ENCODE measurements around the gene EDEM2.
"Not testable (repeated sequence)": the region's sequence is repeated elsewhere in the genome, so short reads cannot be mapped to it uniquely, and the experiment has no call there.

The EDEM2 gene

GRCh38 chr20:35117196-35117595, 29.9 kb downstream of the EDEM2 start:
- Histone ChIP-seq H3K23ac (ENCODE audit: low read depth, low read length, poor library complexity) (no peak overlapping the region), H3K79me1 (ENCODE audit: low read depth, low read length) (no peaks in the 10 kb centered on the region), H2BK15ac (ENCODE audit: low read length) (no peak overlapping the region)

GRCh38 chr20:35116258-35116657, 30.9 kb downstream of the EDEM2 start:
- H3K9me3 ChIP-seq (replicated peaks in 1 of 2; ENCODE audit: control insufficient read depth in 2 of 2, insufficient read depth in 1 of 2, low read depth in 1 of 2, low read length in 2 of 2), result no peaks in the 10 kb centered on the region
- no peak overlapping the region for H2BK120ac ChIP-seq (ENCODE audit: low read depth, low read length)
- peaks cover 5 to 26% of the 10 kb centered on the region in 2 donors for H3K36me3 ChIP-seq (replicated peaks in 1 of 2; ENCODE audit: control insufficient read depth in 2 of 2, insufficient read depth in 2 of 2, low read length in 2 of 2)
- H3K4me1 ChIP-seq (ENCODE audit: control insufficient read depth in 2 of 2, insufficient read depth in 1 of 2, low read depth in 1 of 2, low read length in 2 of 2), result no peaks in the 10 kb centered on the region
- H3K18ac ChIP-seq (ENCODE audit: low read length), result no peak overlapping the region
- no peak overlapping the region for H2AFZ ChIP-seq (ENCODE audit: low read length)
- H3K4ac ChIP-seq (ENCODE audit: low read length), result no peak overlapping the region
- H4K8ac ChIP-seq (ENCODE audit: low read depth, low read length), result no peak overlapping the region
- no peak overlapping the region for H2BK12ac ChIP-seq (ENCODE audit: low read length)
- H3K27ac ChIP-seq (replicated peaks; ENCODE audit: low read length), result no peak overlapping the region
- no peak overlapping the region for H3K4me2 ChIP-seq (ENCODE audit: insufficient read depth, low read length, poor library complexity, severe bottlenecking)
- H2AK5ac ChIP-seq (ENCODE audit: low read depth, low read length), result no peak overlapping the region
- H2BK15ac ChIP-seq (ENCODE audit: low read length), result no peak overlapping the region
- H3K27me3 ChIP-seq (ENCODE audit: control insufficient read depth in 3 of 3, insufficient read depth in 3 of 3, low read depth in 1 of 3, low read length in 3 of 3), result no peaks in the 10 kb centered on the region
- no peak overlapping the region for H3K9ac ChIP-seq (ENCODE audit: low read depth, low read length, poor library complexity)
- H4K91ac ChIP-seq (ENCODE audit: low read depth, low read length, poor library complexity), result no peak overlapping the region
- no CpG with 5 or more reads among the region's 4 CpGs for WGBS, 2 donors (ENCODE audit: extremely low coverage in 2 of 2, insufficient read length in 2 of 2, insufficient replicate concordance in 1 of 2)
- no peak overlapping the region for H3K23ac ChIP-seq (ENCODE audit: low read depth, low read length, poor library complexity)
- no peak for DNase-seq (ENCODE audit: low spot score)
- H2BK5ac ChIP-seq (ENCODE audit: low read length), result no peak overlapping the region
- H3K79me1 ChIP-seq (ENCODE audit: low read depth, low read length), result no peaks in the 10 kb centered on the region
- no peak overlapping the region for H3K4me3 ChIP-seq (ENCODE audit: low read length in 2 of 2)
- no peak overlapping the region for H3K14ac ChIP-seq (ENCODE audit: low read length)

More at GRCh38 chr20:35117196-35117595, 29.9 kb downstream of the EDEM2 start:
- H3K4me2 ChIP-seq (ENCODE audit: insufficient read depth, low read length, poor library complexity, severe bottlenecking), result no peak overlapping the region
- H3K27me3 ChIP-seq (ENCODE audit: control insufficient read depth in 3 of 3, insufficient read depth in 3 of 3, low read depth in 1 of 3, low read length in 3 of 3), result no peaks in the 10 kb centered on the region
- no peak overlapping the region for H3K27ac ChIP-seq (replicated peaks; ENCODE audit: low read length)
- no peak overlapping the region for H3K9ac ChIP-seq (ENCODE audit: low read depth, low read length, poor library complexity)
- no peak overlapping the region for H4K8ac ChIP-seq (ENCODE audit: low read depth, low read length)
- H3K14ac ChIP-seq (ENCODE audit: low read length), result no peak overlapping the region
- H2AFZ ChIP-seq (ENCODE audit: low read length), result no peak overlapping the region
- no peak overlapping the region for H4K91ac ChIP-seq (ENCODE audit: low read depth, low read length, poor library complexity)
- no peak overlapping the region for H3K18ac ChIP-seq (ENCODE audit: low read length)
- H2BK5ac ChIP-seq (ENCODE audit: low read length), result no peak overlapping the region
- H3K4ac ChIP-seq (ENCODE audit: low read length), result no peak overlapping the region
- no peaks in the 10 kb centered on the region for H3K9me3 ChIP-seq (replicated peaks in 1 of 2; ENCODE audit: control insufficient read depth in 2 of 2, insufficient read depth in 1 of 2, low read depth in 1 of 2, low read length in 2 of 2)
- H3K4me3 ChIP-seq (ENCODE audit: low read length in 2 of 2), result no peak overlapping the region
- peaks cover 5 to 32% of the 10 kb centered on the region in 2 donors for H3K36me3 ChIP-seq (replicated peaks in 1 of 2; ENCODE audit: control insufficient read depth in 2 of 2, insufficient read depth in 2 of 2, low read length in 2 of 2)
- DNase-seq (ENCODE audit: low spot score), result no peak
- H2AK5ac ChIP-seq (ENCODE audit: low read depth, low read length), result no peak overlapping the region
- H2BK120ac ChIP-seq (ENCODE audit: low read depth, low read length), result no peak overlapping the region
- H3K4me1 ChIP-seq (ENCODE audit: control insufficient read depth in 2 of 2, insufficient read depth in 1 of 2, low read depth in 1 of 2, low read length in 2 of 2), result no peaks in the 10 kb centered on the region
- no peak overlapping the region for H2BK12ac ChIP-seq (ENCODE audit: low read length)

GRCh38 chr20:35115606-35116005, 31.5 kb downstream of the EDEM2 start:
- Histone ChIP-seq H3K27ac (replicated peaks; ENCODE audit: low read length) (no peak overlapping the region), H3K36me3 (replicated peaks in 1 of 2; ENCODE audit: control insufficient read depth in 2 of 2, insufficient read depth in 2 of 2, low read length in 2 of 2) (peaks cover 5 to 22% of the 10 kb centered on the region in 2 donors), H2BK120ac (ENCODE audit: low read depth, low read length) (no peak overlapping the region), H3K4me3 (ENCODE audit: low read length in 2 of 2) (no peak overlapping the region), H3K4me2 (ENCODE audit: insufficient read depth, low read length, poor library complexity, severe bottlenecking) (no peak overlapping the region), H4K8ac (ENCODE audit: low read depth, low read length) (no peak overlapping the region), H3K9me3 (replicated peaks in 1 of 2; ENCODE audit: control insufficient read depth in 2 of 2, insufficient read depth in 1 of 2, low read depth in 1 of 2, low read length in 2 of 2) (no peaks in the 10 kb centered on the region), H3K18ac (ENCODE audit: low read length) (no peak overlapping the region), H3K4me1 (ENCODE audit: control insufficient read depth in 2 of 2, insufficient read depth in 1 of 2, low read depth in 1 of 2, low read length in 2 of 2) (no peaks in the 10 kb centered on the region), H2AFZ (ENCODE audit: low read length) (no peak overlapping the region), H2BK5ac (ENCODE audit: low read length) (no peak overlapping the region), H2AK5ac (ENCODE audit: low read depth, low read length) (no peak overlapping the region), H3K14ac (ENCODE audit: low read length) (no peak overlapping the region), H3K9ac (ENCODE audit: low read depth, low read length, poor library complexity) (no peak overlapping the region), H2BK12ac (ENCODE audit: low read length) (no peak overlapping the region), H2BK15ac (ENCODE audit: low read length) (no peak overlapping the region), H3K27me3 (ENCODE audit: control insufficient read depth in 3 of 3, insufficient read depth in 3 of 3, low read depth in 1 of 3, low read length in 3 of 3) (no peaks in the 10 kb centered on the region), H3K79me1 (ENCODE audit: low read depth, low read length) (no peaks in the 10 kb centered on the region), H4K91ac (ENCODE audit: low read depth, low read length, poor library complexity) (no peak overlapping the region), H3K4ac (ENCODE audit: low read length) (no peak overlapping the region), H3K23ac (ENCODE audit: low read depth, low read length, poor library complexity) (peak overlapping the region; percentile 10)
- no CpG with 5 or more reads among the region's 11 CpGs for WGBS, 2 donors (ENCODE audit: extremely low coverage in 2 of 2, insufficient read length in 2 of 2, insufficient replicate concordance in 1 of 2)
- DNase-seq (ENCODE audit: low spot score), result no peak

GRCh38 chr20:35112276-35112675, 34.9 kb downstream of the EDEM2 start:
- H2BK12ac ChIP-seq (ENCODE audit: low read length); H3K4me1 ChIP-seq (ENCODE audit: control insufficient read depth in 2 of 2, insufficient read depth in 1 of 2, low read depth in 1 of 2, low read length in 2 of 2); H4K8ac ChIP-seq (ENCODE audit: low read depth, low read length); H3K79me1 ChIP-seq (ENCODE audit: low read depth, low read length); H3K27ac ChIP-seq (replicated peaks; ENCODE audit: low read length); H3K9me3 ChIP-seq (replicated peaks in 1 of 2; ENCODE audit: control insufficient read depth in 2 of 2, insufficient read depth in 1 of 2, low read depth in 1 of 2, low read length in 2 of 2); H2AFZ ChIP-seq (ENCODE audit: low read length); H2BK5ac ChIP-seq (ENCODE audit: low read length); H3K23ac ChIP-seq (ENCODE audit: low read depth, low read length, poor library complexity); H3K4me3 ChIP-seq (ENCODE audit: low read length in 2 of 2); H2AK5ac ChIP-seq (ENCODE audit: low read depth, low read length); DNase-seq (ENCODE audit: low spot score); H2BK120ac ChIP-seq (ENCODE audit: low read depth, low read length); H3K4me2 ChIP-seq (ENCODE audit: insufficient read depth, low read length, poor library complexity, severe bottlenecking); H3K14ac ChIP-seq (ENCODE audit: low read length); H3K27me3 ChIP-seq (ENCODE audit: control insufficient read depth in 3 of 3, insufficient read depth in 3 of 3, low read depth in 1 of 3, low read length in 3 of 3); H3K4ac ChIP-seq (ENCODE audit: low read length); H3K9ac ChIP-seq (ENCODE audit: low read depth, low read length, poor library complexity); H3K18ac ChIP-seq (ENCODE audit: low read length); H2BK15ac ChIP-seq (ENCODE audit: low read length); H3K36me3 ChIP-seq (replicated peaks in 1 of 2; ENCODE audit: control insufficient read depth in 2 of 2, insufficient read depth in 2 of 2, low read length in 2 of 2); H4K91ac ChIP-seq (ENCODE audit: low read depth, low read length, poor library complexity): not testable (repeated sequence)
- WGBS, 2 donors (ENCODE audit: extremely low coverage in 2 of 2, insufficient read length in 2 of 2, insufficient replicate concordance in 1 of 2), result no CpG with 5 or more reads among the region's 5 CpGs

Data from neuronal stem cell (in vitro differentiated cells).